K562 treated with DMSO at 1 percent for 12 hours (cell line): ENCODE results near the gene ZNF280D. TPM values are rescaled to one million over a fixed set of nuclear protein-coding genes. Genes with fewer than 3 reads are reported as not detected.

Source experiments
- total RNA-seq: library from RNA; unstranded; fragments of 300-600 nt; gene quantifications from 2 replicates; pipeline ENCODE4 v1.2.3, GENCODE V29; 2022; ENCODE audit not compliant: insufficient read depth

ZNF280D gene, protein sequence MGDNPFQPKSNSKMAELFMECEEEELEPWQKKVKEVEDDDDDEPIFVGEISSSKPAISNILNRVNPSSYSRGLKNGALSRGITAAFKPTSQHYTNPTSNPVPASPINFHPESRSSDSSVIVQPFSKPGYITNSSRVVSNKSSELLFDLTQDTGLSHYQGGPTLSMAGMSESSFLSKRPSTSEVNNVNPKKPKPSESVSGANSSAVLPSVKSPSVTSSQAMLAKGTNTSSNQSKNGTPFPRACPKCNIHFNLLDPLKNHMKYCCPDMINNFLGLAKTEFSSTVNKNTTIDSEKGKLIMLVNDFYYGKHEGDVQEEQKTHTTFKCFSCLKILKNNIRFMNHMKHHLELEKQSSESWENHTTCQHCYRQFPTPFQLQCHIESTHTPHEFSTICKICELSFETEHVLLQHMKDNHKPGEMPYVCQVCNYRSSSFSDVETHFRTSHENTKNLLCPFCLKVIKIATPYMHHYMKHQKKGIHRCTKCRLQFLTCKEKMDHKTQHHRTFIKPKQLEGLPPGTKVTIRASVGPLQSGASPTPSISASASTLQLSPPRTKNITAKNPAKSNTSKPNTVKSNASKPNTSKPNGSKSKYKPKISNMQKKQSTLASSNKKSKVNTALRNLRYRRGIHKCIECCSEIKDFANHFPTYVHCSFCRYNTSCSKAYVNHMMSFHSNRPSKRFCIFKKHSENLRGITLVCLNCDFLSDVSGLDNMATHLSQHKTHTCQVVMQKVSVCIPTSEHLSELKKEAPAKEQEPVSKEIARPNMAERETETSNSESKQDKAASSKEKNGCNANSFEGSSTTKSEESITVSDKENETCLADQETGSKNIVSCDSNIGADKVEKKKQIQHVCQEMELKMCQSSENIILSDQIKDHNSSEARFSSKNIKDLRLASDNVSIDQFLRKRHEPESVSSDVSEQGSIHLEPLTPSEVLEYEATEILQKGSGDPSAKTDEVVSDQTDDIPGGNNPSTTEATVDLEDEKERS
- total RNA-seq, result 7.4 and 16.5 TPM in 2 replicates

DNA sequence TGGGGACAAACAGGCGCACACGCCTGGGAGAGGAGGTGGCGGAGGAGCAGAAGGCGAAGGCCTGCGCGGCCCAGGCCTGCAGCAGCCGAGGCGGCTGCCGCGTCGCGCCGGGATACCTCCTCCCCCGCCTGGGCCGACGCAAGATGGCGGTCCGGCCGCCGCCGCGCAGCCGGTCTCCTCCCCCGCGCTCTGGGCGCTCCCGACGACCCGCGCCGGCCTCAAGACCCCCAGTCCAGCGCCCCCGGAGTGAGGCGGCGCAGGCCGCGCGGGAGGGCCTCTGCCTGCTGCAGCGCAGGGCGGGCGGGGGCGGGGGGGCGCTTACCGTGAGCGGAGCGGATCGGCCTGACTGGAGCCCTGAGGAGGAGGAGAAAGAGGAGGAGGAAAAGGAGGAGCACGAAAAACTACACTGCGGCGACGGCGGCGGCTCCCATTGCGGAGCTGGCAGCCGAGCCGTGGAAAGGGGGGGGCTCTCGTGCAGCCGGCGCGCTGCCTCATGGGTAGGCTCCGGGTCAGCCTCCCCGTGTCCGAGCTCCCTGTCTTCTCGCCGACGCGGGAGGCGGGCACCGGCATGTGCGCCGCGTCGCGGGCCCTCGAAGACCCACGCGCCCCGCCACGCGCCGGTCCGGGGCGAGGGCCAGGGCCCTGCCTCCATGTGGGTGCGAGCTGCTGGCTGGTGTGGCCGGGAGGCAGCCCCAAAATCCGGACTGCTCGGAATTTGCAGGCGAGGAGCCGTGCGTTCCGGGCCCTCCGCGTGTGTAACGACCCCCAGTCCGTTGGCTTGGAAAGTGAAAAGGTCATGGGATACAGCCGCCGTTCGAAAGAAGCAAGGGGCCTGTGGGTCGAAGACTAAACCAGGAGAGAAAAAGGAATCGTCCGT is at the start of gene ZNF280D:
ZNF280D (minus strand) TSS at position 374 of the 877 bp plus-strand sequence. CDS start 26,400 bp downstream, outside the sequence.

Other genes starting within 250 kb of the ZNF280D start
- 9.0 and 40.3 TPM in 2 replicates for gene TCF12, start 185.1 kb upstream of the ZNF280D start, total RNA-seq